Dedifferentiated amniotic fluid mesenchymal stem cell (primary cell): ENCODE results near the gene KMO.
A peak's percentile ranks its signal among the peaks of the same experiment; 100 is the strongest.

Source experiments
- DNase-seq: peaks from one replicate; pipeline ENCODE4 v3.0.0-alpha.2; 2016; ENCODE audit errors: extremely low spot score

KMO gene

GRCh38 chr1:241532162-241532531, at the start of gene KMO:
Gene KMO (plus strand): TSS chr1:241532378. CDS start chr1:241532445, 67 bp downstream.
- DNase-seq, result no peak

GRCh38 chr1:241482761-241483250, 49.4 kb upstream of the KMO start:
- no peak for DNase-seq

- no peak for DNase-seq
Measured at GRCh38 chr1:241485145-241485544, 47.0 kb upstream of the KMO start.

- no peak for DNase-seq
Measured at GRCh38 chr1:241485554-241485992, 46.6 kb upstream of the KMO start.

- DNase-seq, result no peak
Measured at GRCh38 chr1:241488739-241489138, 43.4 kb upstream of the KMO start.

GRCh38 chr1:241495741-241496140, 36.4 kb upstream of the KMO start:
- DNase-seq, result no peak

- DNase-seq, result peak; percentile 38
Measured at GRCh38 chr1:241499910-241500309, 32.3 kb upstream of the KMO start.

GRCh38 chr1:241503444-241503843, 28.7 kb upstream of the KMO start:
- DNase-seq, result no peak

GRCh38 chr1:241507189-241507863, 24.9 kb upstream of the KMO start:
- no peak for DNase-seq

- DNase-seq, result no peak
Measured at GRCh38 chr1:241513378-241513777, 18.8 kb upstream of the KMO start.

- DNase-seq, result peak; percentile 19
Measured at GRCh38 chr1:241518476-241519307, 13.5 kb upstream of the KMO start.

- peak; percentile 97 for DNase-seq
Measured at GRCh38 chr1:241519308-241520079, 12.7 kb upstream of the KMO start, which contains the start of gene FH. Gene FH (minus strand): TSS chr1:241519755. CDS start chr1:241519722, 33 bp downstream.

- no peak for DNase-seq
Measured at GRCh38 chr1:241520080-241520465, 12.1 kb upstream of the KMO start.

- no peak for DNase-seq
Measured at GRCh38 chr1:241521718-241522117, 10.5 kb upstream of the KMO start.

- DNase-seq, result no peak
Measured at GRCh38 chr1:241525026-241525425, 7.2 kb upstream of the KMO start.

GRCh38 chr1:241527146-241527545, 5.0 kb upstream of the KMO start:
- no peak for DNase-seq

- peak; percentile 80 for DNase-seq
Measured at GRCh38 chr1:241531195-241532161, 700 bp upstream of the KMO start.

GRCh38 chr1:241532864-241533263, 686 bp downstream of the KMO start:
- no peak for DNase-seq

GRCh38 chr1:241533326-241534115, 1.3 kb downstream of the KMO start:
- no peak for DNase-seq

- no peak for DNase-seq
Measured at GRCh38 chr1:241536304-241536703, 4.1 kb downstream of the KMO start.
